Fibroblast of the aortic adventitia (primary cell): ENCODE measurements around the gene SNAP25. TPM values are rescaled to one million over a fixed set of nuclear protein-coding genes. Genes with fewer than 3 reads are reported as not detected.

Experiments
- DNase-seq: peaks from one replicate; pipeline ENCODE4 v3.0.0-alpha.2; 2010; ENCODE audit warnings: low read depth
- H3K4me3 ChIP-seq: 2 replicates; pipeline ENCODE4 v1.5.1; 2011; ENCODE audit warnings: low read depth, mild to moderate bottlenecking, control low read depth, low read length, moderate library complexity
- total RNA-seq: library from RNA; depleted of rRNA; stranded (reverse); fragments of >200 nt; gene quantifications from 2 replicates; pipeline ENCODE4 v1.2.3, GENCODE V29; 2012; ENCODE audit warnings: low replicate concordance
- TF ChIP-seq, protein P1 (sequence below): IDR thresholded peaks from 2 replicates; pipeline ENCODE4 v1.5.1; 2011; ENCODE audit warnings: mild to moderate bottlenecking, low read length, control low read depth, inconsistent platforms; ENCODE audit not compliant: insufficient read depth

Gene SNAP25
- total RNA-seq, 1 donor, result 3.1 TPM

DNA sequence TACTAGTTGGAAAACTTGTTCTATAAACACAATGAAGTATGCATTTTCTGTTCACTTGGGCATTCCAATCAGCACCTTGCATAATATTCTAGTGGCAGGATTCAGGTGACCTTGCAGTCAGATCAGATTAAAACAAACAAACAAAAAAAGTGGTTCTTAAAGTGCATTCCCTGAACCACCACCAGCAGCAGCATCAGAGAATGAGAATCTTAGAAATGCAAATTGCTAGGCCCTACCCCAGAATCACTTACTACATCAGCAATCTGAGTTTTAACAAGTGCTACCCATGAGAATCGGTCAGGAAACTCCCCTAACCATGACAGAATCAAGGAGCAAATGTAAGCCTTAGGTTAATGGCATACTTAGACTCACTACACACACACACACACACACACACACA is 41.7 kb downstream of the SNAP25 start:
- no peak for DNase-seq
- TF ChIP-seq, protein P1, sequence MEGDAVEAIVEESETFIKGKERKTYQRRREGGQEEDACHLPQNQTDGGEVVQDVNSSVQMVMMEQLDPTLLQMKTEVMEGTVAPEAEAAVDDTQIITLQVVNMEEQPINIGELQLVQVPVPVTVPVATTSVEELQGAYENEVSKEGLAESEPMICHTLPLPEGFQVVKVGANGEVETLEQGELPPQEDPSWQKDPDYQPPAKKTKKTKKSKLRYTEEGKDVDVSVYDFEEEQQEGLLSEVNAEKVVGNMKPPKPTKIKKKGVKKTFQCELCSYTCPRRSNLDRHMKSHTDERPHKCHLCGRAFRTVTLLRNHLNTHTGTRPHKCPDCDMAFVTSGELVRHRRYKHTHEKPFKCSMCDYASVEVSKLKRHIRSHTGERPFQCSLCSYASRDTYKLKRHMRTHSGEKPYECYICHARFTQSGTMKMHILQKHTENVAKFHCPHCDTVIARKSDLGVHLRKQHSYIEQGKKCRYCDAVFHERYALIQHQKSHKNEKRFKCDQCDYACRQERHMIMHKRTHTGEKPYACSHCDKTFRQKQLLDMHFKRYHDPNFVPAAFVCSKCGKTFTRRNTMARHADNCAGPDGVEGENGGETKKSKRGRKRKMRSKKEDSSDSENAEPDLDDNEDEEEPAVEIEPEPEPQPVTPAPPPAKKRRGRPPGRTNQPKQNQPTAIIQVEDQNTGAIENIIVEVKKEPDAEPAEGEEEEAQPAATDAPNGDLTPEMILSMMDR, result no peak
- no peak overlapping the region for H3K4me3 ChIP-seq

DNA sequence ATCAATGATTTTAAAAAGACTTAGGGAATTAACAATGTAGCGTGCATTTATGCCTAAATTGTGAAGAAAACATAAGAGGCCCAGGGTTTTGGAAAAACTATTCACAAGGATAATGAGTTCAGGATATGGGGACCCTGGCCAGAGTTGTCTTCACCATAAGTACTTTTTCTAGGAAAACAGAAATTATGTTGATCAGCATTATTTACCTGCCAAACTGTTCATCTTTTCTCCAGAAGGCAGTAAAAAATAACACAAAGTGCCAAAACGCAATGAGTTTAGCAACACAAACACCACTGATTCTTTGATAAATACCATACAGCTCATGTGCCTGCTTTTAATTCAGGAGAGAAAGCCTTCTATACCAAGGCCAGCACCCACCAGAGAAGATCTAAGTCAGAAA is 43.1 kb downstream of the SNAP25 start:
- TF ChIP-seq, protein P1, result no peak
- DNase-seq, result no peak
- no peak overlapping the region for H3K4me3 ChIP-seq

DNA sequence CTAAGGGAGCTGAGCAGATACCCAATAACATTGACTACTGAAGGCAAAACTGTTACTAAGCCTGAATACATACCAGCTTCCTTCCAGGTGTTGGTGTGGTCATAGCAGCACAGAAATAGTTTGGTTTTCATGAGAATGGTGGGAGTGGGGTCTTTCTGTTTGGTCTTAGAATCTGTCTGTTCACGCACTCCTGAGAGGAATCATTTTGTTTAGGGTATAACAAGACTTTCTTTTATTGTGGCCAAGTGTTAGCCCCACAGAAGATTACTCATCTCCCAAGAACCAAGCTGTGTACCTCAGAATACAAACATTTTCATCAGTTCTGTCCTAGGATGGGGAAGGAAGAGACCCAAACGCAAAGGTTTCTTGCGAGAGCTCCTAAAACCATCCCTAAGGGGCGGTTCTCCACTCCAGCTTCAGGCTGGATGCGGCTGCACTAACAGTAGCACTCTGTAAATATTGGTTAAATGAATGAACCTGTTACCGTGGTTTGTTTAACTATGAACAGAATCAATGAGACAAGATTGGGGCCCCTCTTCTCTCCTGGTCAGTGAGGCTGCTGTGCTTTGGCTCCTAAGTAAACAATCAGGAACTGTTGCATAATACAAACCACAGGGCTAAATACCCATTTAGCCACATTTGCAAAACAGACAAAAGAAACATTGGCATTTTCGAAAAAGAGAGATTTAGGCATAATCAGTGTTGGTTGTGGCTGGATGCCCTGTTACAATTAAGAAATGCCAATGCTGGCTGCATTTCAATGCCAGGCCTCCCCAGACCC is 44.9 kb downstream of the SNAP25 start:
- no peak for DNase-seq
- TF ChIP-seq, protein P1, result no peak

GRCh38 chr20:10264166-10264558 is 45.5 kb downstream of the SNAP25 start:
- TF ChIP-seq, protein P1, result no peak
- H3K4me3 ChIP-seq, result no peak overlapping the region
- DNase-seq, result no peak

More for the DNA sequence above, 44.9 kb downstream of the SNAP25 start:
- no peak overlapping the region for H3K4me3 ChIP-seq

- TF ChIP-seq, protein P1, result no peak
- no peak for DNase-seq
- H3K4me3 ChIP-seq, result no peak overlapping the region
These were observed 50.0 kb downstream of the SNAP25 start for GRCh38 chr20:10268636-10269035.

DNA sequence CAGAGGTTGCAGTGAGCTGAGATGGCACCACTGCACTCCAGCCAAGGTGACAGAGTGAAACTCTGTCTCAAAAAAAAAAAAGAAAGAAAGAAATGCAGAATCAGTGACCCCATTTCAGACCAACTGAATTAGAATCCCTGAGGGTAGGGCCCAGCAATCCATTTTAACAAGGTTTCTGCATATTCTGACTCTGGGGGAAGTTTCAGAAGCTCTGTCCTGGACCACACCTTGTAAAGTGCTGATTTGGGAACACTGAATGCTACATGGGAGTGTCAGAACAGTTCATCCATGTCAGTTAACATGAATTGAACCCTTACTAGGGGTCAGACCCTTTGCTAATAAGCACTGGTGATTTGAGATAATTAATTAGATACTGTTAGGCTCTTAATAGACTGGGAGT is 52.0 kb downstream of the SNAP25 start:
- TF ChIP-seq, protein P1, result no peak
- no peak overlapping the region for H3K4me3 ChIP-seq

More for the DNA sequence above, 52.0 kb downstream of the SNAP25 start:
- DNase-seq, result no peak
